Uterus (tissue), 4 donors: ENCODE data around the gene AK2. TPM values are rescaled to one million over a fixed set of nuclear protein-coding genes. Genes with fewer than 3 reads are reported as not detected.

Source experiments
- DNase-seq, 2 donors: peaks; one replicate each; pipeline ENCODE4 v3.0.0-alpha.2; 2019 to 2020
- H3K27ac ChIP-seq, 2 donors: fragments of 200-600 bp; sonication (generic); 1 replicate in 1 of 2; 2 replicates in 1 of 2; pipeline ENCODE4 v1.5.1; 2016 to 2018
- H3K27me3 ChIP-seq, 2 donors: fragments of 200-600 bp; sonication (generic); one replicate each; pipeline ENCODE4 v1.5.1; 2018 to 2019; ENCODE audit warnings: control low read depth in 1 of 2
- H3K36me3 ChIP-seq, 2 donors: fragments of 200-600 bp; sonication (generic); one replicate each; pipeline ENCODE4 v1.5.1; 2019; ENCODE audit warnings: control low read depth in 1 of 2
- H3K4me1 ChIP-seq, 2 donors: fragments of 200-600 bp; sonication (generic); one replicate each; pipeline ENCODE4 v1.5.1; 2018 to 2019; ENCODE audit warnings: control low read depth in 1 of 2
- H3K4me3 ChIP-seq, 2 donors: fragments of 200-600 bp; sonication (generic); 1 replicate in 1 of 2; 2 replicates in 1 of 2; pipeline ENCODE4 v1.5.1; 2018 to 2019; ENCODE audit warnings: mild to moderate bottlenecking in 1 of 2
- H3K9me3 ChIP-seq, 2 donors: fragments of 200-600 bp; sonication (generic); one replicate each; pipeline ENCODE4 v1.5.1; 2019; ENCODE audit warnings: control low read depth in 1 of 2
- POLR2A ChIP-seq, 2 donors: fragments of 450-650 bp; IDR thresholded peaks; one replicate each; pipeline ENCODE4 v1.6.1; 2016; ENCODE audit warnings: antibody characterized with exemption in 2 of 2, mild to moderate bottlenecking in 1 of 2, moderate library complexity in 1 of 2
- intact Hi-C: fragments of 100-400 bp; cut with DNase I; formaldehyde crosslinking; loops from one replicate; pipeline ENCODE4 v1.15.1; 2023; ENCODE audit warnings: low total_unique reads
- total RNA-seq, 4 donors: library from RNA; depleted of rRNA in 3 of 4; stranded (reverse); fragments of >200 nt in 3 of 4; gene quantifications; one replicate each; pipeline versions ENCODE4 v1.1.0 to v1.2.4, GENCODE V29; 2014 to 2023
- TF ChIP-seq, protein P1 (sequence below), 4 experiments: fragments of 200-600 bp in 2 of 4; fragments of 450-650 bp in 2 of 4; sonication (generic) in 2 of 4; IDR thresholded peaks; one replicate each; pipeline ENCODE4 v1.5.1; 2016 to 2019; ENCODE audit warnings: antibody characterized with exemption in 4 of 4, mild to moderate bottlenecking in 2 of 4, moderate library complexity in 1 of 4
- donor health status: DM: yes; HTN: yes; CAD: no.

AK2 gene
- total RNA-seq, 4 donors from 2014 or later, result 47.6 to 126 (median 89.2) TPM

- Histone ChIP-seq H3K27ac (no peak overlapping the region), H3K27me3 (no peaks in the 10 kb centered on the region), H3K4me3 (no peak overlapping the region), H3K4me1 (no peaks in the 10 kb centered on the region), H3K36me3 (no peaks in the 10 kb centered on the region), H3K9me3 (no peaks in the 10 kb centered on the region)
- TF ChIP-seq POLR2A (IDR thresholded peaks at IDR 0.05), result no peak
- TF ChIP-seq, protein P1, sequence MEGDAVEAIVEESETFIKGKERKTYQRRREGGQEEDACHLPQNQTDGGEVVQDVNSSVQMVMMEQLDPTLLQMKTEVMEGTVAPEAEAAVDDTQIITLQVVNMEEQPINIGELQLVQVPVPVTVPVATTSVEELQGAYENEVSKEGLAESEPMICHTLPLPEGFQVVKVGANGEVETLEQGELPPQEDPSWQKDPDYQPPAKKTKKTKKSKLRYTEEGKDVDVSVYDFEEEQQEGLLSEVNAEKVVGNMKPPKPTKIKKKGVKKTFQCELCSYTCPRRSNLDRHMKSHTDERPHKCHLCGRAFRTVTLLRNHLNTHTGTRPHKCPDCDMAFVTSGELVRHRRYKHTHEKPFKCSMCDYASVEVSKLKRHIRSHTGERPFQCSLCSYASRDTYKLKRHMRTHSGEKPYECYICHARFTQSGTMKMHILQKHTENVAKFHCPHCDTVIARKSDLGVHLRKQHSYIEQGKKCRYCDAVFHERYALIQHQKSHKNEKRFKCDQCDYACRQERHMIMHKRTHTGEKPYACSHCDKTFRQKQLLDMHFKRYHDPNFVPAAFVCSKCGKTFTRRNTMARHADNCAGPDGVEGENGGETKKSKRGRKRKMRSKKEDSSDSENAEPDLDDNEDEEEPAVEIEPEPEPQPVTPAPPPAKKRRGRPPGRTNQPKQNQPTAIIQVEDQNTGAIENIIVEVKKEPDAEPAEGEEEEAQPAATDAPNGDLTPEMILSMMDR (IDR thresholded peaks at IDR 0.05), result no peak
- intact Hi-C loops, result no loop called here
- DNase-seq, result no peak
These were observed 14.9 kb downstream of the AK2 start for GRCh38 chr1:33021567-33022431.

DNA sequence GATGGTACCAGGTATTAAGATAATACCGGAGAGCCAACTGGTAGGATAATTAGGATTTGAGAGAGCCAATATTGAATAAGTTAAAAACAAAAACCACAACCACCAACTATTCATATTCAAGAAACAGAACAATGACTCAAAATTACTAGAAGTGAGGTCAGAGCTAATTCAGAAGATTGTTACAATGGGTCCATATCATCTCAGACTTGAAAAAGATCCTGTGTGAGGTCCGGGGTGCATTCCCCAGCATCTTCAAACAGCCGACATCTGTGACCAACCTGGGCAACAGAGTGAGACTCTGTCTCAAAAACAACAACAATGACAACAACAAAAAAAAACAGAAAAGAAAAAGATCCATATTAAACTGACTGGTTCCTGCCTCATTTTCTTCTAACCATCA, 18.6 kb downstream of the AK2 start:
- Histone ChIP-seq H3K9me3 (no peaks in the 10 kb centered on the region), H3K36me3 (no peaks in the 10 kb centered on the region), H3K4me3 (no peak overlapping the region), H3K27ac (no peak overlapping the region), H3K4me1 (no peaks in the 10 kb centered on the region), H3K27me3 (no peaks in the 10 kb centered on the region)
- intact Hi-C loops, result no loop called here
- no peak for TF ChIP-seq POLR2A (IDR thresholded peaks at IDR 0.05)
- TF ChIP-seq, protein P1 (IDR thresholded peaks at IDR 0.05), result no peak
- no peak for DNase-seq

DNA sequence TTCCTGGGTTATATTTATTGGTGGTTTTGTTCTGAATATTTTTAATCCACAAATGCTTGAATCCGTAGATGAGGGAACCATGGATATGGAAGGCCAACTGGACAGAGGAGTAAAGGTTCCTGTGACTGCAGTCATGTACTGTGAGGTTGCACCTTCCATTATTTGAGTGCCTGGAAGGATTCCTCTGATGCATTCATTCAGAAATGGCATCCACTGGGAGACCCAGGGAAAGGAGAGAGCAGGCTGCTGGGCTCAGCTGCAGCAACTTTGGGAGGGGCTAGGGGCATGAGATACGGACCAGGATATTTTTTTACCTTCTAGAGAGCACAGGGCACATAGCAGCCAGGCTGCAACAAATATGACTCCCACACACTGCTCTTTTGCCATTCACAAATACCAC, 19.5 kb downstream of the AK2 start:
- intact Hi-C loops, result no loop called here
- H3K4me1 ChIP-seq, result no peaks in the 10 kb centered on the region
- no peaks in the 10 kb centered on the region for H3K36me3 ChIP-seq
- H3K27ac ChIP-seq, result no peak overlapping the region
- no peaks in the 10 kb centered on the region for H3K27me3 ChIP-seq
- no peaks in the 10 kb centered on the region for H3K9me3 ChIP-seq
- no peak overlapping the region for H3K4me3 ChIP-seq
- no peak for DNase-seq
- TF ChIP-seq, protein P1 (IDR thresholded peaks at IDR 0.05), result no peak
- no peak for TF ChIP-seq POLR2A (IDR thresholded peaks at IDR 0.05)

GRCh38 chr1:33015216-33015615, 21.5 kb downstream of the AK2 start:
- H3K36me3 ChIP-seq, result no peaks in the 10 kb centered on the region
- no peak for DNase-seq
- H3K27ac ChIP-seq, result no peak overlapping the region
- intact Hi-C loops, result no loop called here
- no peak overlapping the region for H3K4me3 ChIP-seq
- no peaks in the 10 kb centered on the region for H3K27me3 ChIP-seq
- TF ChIP-seq POLR2A (IDR thresholded peaks at IDR 0.05), result no peak
- TF ChIP-seq, protein P1 (IDR thresholded peaks at IDR 0.05), result no peak
- H3K9me3 ChIP-seq, result no peaks in the 10 kb centered on the region
- H3K4me1 ChIP-seq, result no peaks in the 10 kb centered on the region

- H3K36me3 ChIP-seq, result no peaks in the 10 kb centered on the region
- no peak overlapping the region for H3K4me3 ChIP-seq
- H3K27ac ChIP-seq, result no peak overlapping the region
- H3K27me3 ChIP-seq, result no peaks in the 10 kb centered on the region
- DNase-seq, result no peak
- intact Hi-C loops, result no loop called here
- no peaks in the 10 kb centered on the region for H3K9me3 ChIP-seq
- H3K4me1 ChIP-seq, result no peaks in the 10 kb centered on the region
- TF ChIP-seq, protein P1 (IDR thresholded peaks at IDR 0.05), result no peak
- no peak for TF ChIP-seq POLR2A (IDR thresholded peaks at IDR 0.05)
These were observed 22.1 kb downstream of the AK2 start for GRCh38 chr1:33014464-33015163.
